OCI-LY3 (cell line): Measurements from ENCODE around the gene TMA7.

Experiments
- EZH2phosphoT487 ChIP-seq: fragments of 200-600 bp; shearing (Covaris generic); IDR thresholded peaks from 2 replicates; pipeline ENCODE4 v1.6.1; 2018; ENCODE audit warnings: antibody characterized with exemption, mixed run types, low read depth
- TF ChIP-seq, protein P1 (sequence below): fragments of 200-600, 300-600 bp; sonication (generic); IDR thresholded peaks from 2 replicates; pipeline ENCODE4 v1.5.1; 2014; ENCODE audit warnings: antibody characterized with exemption, low read length, low read depth

DNA sequence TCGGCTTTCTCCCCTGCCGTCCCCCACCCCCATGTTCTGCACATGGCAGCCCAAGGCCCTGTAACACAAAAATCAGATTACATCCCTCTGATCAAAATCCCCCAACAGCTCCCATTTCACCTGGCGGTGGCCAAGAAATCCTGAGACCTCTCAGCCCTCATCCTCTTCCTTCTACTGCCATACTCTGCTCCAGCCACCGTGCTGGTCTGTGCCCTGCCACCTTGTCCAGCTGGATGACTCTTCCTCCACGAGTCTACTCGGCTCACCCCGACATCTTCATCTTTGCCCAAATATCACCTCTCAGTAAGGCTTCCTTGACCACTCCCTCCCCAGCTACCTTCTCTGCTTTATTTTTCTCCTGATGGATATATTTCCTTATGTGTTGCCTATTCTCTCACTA lies 3.2 kb upstream of the TMA7 start:
- TF ChIP-seq, protein P1, sequence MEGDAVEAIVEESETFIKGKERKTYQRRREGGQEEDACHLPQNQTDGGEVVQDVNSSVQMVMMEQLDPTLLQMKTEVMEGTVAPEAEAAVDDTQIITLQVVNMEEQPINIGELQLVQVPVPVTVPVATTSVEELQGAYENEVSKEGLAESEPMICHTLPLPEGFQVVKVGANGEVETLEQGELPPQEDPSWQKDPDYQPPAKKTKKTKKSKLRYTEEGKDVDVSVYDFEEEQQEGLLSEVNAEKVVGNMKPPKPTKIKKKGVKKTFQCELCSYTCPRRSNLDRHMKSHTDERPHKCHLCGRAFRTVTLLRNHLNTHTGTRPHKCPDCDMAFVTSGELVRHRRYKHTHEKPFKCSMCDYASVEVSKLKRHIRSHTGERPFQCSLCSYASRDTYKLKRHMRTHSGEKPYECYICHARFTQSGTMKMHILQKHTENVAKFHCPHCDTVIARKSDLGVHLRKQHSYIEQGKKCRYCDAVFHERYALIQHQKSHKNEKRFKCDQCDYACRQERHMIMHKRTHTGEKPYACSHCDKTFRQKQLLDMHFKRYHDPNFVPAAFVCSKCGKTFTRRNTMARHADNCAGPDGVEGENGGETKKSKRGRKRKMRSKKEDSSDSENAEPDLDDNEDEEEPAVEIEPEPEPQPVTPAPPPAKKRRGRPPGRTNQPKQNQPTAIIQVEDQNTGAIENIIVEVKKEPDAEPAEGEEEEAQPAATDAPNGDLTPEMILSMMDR, result no peak
- no peak for TF ChIP-seq EZH2phosphoT487
